Testis (tissue), 2 donors: ENCODE results near the gene PPP2R5D.

ENCODE experiments used
- POLR2A ChIP-seq: fragments of 450-650 bp; IDR thresholded peaks from one replicate; pipeline ENCODE4 v1.6.1; 2017; ENCODE audit warnings: antibody characterized with exemption, mild to moderate bottlenecking, moderate library complexity
- TF ChIP-seq, protein P1 (sequence below), 3 experiments: fragments of 450-650 bp in 2 of 3; fragments of 200-600 bp in 1 of 3; sonication (generic) in 1 of 3; IDR thresholded peaks; one replicate each; pipeline ENCODE4 v1.5.1; 2016 to 2019; ENCODE audit warnings: antibody characterized with exemption in 3 of 3, mild to moderate bottlenecking in 2 of 3, moderate library complexity in 1 of 3

GRCh38 chr6:43007126-43007525, 22.8 kb downstream of the PPP2R5D start:
- TF ChIP-seq POLR2A, result no peak
- TF ChIP-seq, protein P1, sequence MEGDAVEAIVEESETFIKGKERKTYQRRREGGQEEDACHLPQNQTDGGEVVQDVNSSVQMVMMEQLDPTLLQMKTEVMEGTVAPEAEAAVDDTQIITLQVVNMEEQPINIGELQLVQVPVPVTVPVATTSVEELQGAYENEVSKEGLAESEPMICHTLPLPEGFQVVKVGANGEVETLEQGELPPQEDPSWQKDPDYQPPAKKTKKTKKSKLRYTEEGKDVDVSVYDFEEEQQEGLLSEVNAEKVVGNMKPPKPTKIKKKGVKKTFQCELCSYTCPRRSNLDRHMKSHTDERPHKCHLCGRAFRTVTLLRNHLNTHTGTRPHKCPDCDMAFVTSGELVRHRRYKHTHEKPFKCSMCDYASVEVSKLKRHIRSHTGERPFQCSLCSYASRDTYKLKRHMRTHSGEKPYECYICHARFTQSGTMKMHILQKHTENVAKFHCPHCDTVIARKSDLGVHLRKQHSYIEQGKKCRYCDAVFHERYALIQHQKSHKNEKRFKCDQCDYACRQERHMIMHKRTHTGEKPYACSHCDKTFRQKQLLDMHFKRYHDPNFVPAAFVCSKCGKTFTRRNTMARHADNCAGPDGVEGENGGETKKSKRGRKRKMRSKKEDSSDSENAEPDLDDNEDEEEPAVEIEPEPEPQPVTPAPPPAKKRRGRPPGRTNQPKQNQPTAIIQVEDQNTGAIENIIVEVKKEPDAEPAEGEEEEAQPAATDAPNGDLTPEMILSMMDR (IDR thresholded peaks at IDR 0.05), result no peak
